B cell (primary cell): ENCODE measurements around the gene RGS3. TPM values are rescaled to one million over a fixed set of nuclear protein-coding genes. Genes with fewer than 3 reads are reported as not detected.

Experiments used
- ATAC-seq: fragments of 200-7000 bp; cut with Tn5 transposase; one replicate; pipeline ENCODE4 v1.10.0; 2021; ENCODE audit warnings: low read depth, mild to moderate bottlenecking, moderate number of reproducible peaks, moderate library complexity
- CTCF ChIA-PET: fragments of 350-600 bp; sonication (Branson Sonifier 250); formaldehyde crosslinking; loops from one replicate; lab custom pipeline; 2021; ENCODE audit warnings: antibody characterized with exemption, inconsistent platforms; lab: Charles Lee
- POLR2A ChIA-PET: fragments of 350-600 bp; sonication (Branson Sonifier 250); formaldehyde crosslinking; loops from one replicate; lab custom pipeline; 2021; ENCODE audit warnings: antibody characterized with exemption; lab: Charles Lee
- DNase-seq: peaks from one replicate; pipeline ENCODE4 v3.0.0; 2013
- H2AFZ ChIP-seq: 2 replicates; pipeline ENCODE4 v1.6.1; 2012; ENCODE audit warnings: mild to moderate bottlenecking, low read depth, low read length; ENCODE audit not compliant: insufficient read depth, poor library complexity, severe bottlenecking
- H3K27ac ChIP-seq, 2 donors: 1 replicate in 1 of 2; 2 replicates in 1 of 2; pipeline ENCODE4 v1.5.1; 2012 to 2013; ENCODE audit warnings: low read length in 2 of 2, mild to moderate bottlenecking in 2 of 2, moderate library complexity in 1 of 2
- H3K27me3 ChIP-seq, 4 experiments: fragments of 200-600 bp in 1 of 4; sonication (generic) in 1 of 4; replicated peaks in 1 of 4; 1 replicate in 2 of 4; 2 replicates in 2 of 4; pipeline versions ENCODE4 v1.6.1 to v1.7.0; 2013 to 2016; ENCODE audit warnings: low read length in 3 of 4, mild to moderate bottlenecking in 2 of 4, mixed read lengths in 1 of 4, moderate library complexity in 1 of 4; ENCODE audit not compliant: insufficient read depth in 4 of 4, control insufficient read depth in 3 of 4; ENCODE audit errors: control extremely low read depth in 1 of 4
- H3K36me3 ChIP-seq, 2 experiments: replicated peaks in 1 of 2; 1 replicate in 1 of 2; 2 replicates in 1 of 2; pipeline versions ENCODE4 v1.6.1 to v1.7.1; 2013; ENCODE audit warnings: low read length in 1 of 2; ENCODE audit not compliant: insufficient read depth in 2 of 2, control insufficient read depth in 1 of 2; ENCODE audit errors: control extremely low read depth in 1 of 2, extremely low read depth in 1 of 2
- H3K4me1 ChIP-seq, 2 donors: fragments of 200-600 bp in 1 of 2; sonication (generic) in 1 of 2; 1 replicate in 1 of 2; 2 replicates in 1 of 2; pipeline versions ENCODE4 v1.5.1 to v1.6.1; 2013 to 2017; ENCODE audit warnings: low read length in 2 of 2; ENCODE audit not compliant: control insufficient read depth in 2 of 2, insufficient read depth in 2 of 2
- H3K4me2 ChIP-seq: replicated peaks from 2 replicates; pipeline ENCODE3; 2012; ENCODE audit warnings: mild to moderate bottlenecking, low read depth, low read length; ENCODE audit not compliant: poor library complexity, severe bottlenecking
- H3K4me3 ChIP-seq, 5 experiments: fragments of 200-600 bp in 1 of 5; sonication (generic) in 1 of 5; 1 replicate in 3 of 5; 2 replicates in 2 of 5; pipeline versions ENCODE4 v1.5.1 to v1.7.0; 2011 to 2016; ENCODE audit warnings: low read length in 4 of 5, mild to moderate bottlenecking in 4 of 5, low read depth in 2 of 5, control low read depth in 1 of 5, moderate library complexity in 1 of 5; ENCODE audit not compliant: insufficient read depth in 1 of 5; ENCODE audit errors: control extremely low read depth in 1 of 5, extremely low read depth in 1 of 5
- H3K79me2 ChIP-seq: fragments of 200-600 bp; sonication (generic); one replicate; pipeline ENCODE4 v1.6.0; 2016; ENCODE audit warnings: low read length; ENCODE audit not compliant: control insufficient read depth, insufficient read depth
- H3K9ac ChIP-seq: fragments of 200-600 bp; sonication (generic); 2 replicates; pipeline ENCODE4 v1.6.1; 2017; ENCODE audit warnings: mild to moderate bottlenecking, low read length, moderate library complexity
- H3K9me3 ChIP-seq, 3 donors: one replicate each; pipeline versions ENCODE4 v1.6.1 to v1.7.1; 2013; ENCODE audit warnings: low read length in 2 of 3; ENCODE audit not compliant: control insufficient read depth in 2 of 3, insufficient read depth in 1 of 3; ENCODE audit errors: control extremely low read depth in 1 of 3
- H4K20me1 ChIP-seq: 2 replicates; pipeline ENCODE4 v1.6.0; 2012; ENCODE audit warnings: mild to moderate bottlenecking, low read length; ENCODE audit not compliant: insufficient read depth, control insufficient read depth, poor library complexity, severe bottlenecking
- H3K27ac Mint-ChIP-seq: one replicate; pipeline ENCODE4 v1.8.0; 2021; ENCODE audit warnings: mixed read lengths
- H3K27me3 Mint-ChIP-seq: one replicate; pipeline ENCODE4 v1.8.0; 2021; ENCODE audit warnings: mixed read lengths
- H3K4me1 Mint-ChIP-seq: one replicate; pipeline ENCODE4 v1.8.0; 2021; ENCODE audit warnings: mixed read lengths
- H3K4me3 Mint-ChIP-seq: one replicate; pipeline ENCODE4 v1.8.0; 2021; ENCODE audit warnings: mixed read lengths
- H3K9me3 Mint-ChIP-seq: one replicate; pipeline ENCODE4 v1.8.0; 2022; ENCODE audit warnings: mixed read lengths; ENCODE audit not compliant: insufficient read depth
- EZH2 ChIP-seq: IDR thresholded peaks from 2 replicates; pipeline ENCODE4 v1.6.1; 2012; ENCODE audit warnings: borderline replicate concordance, low read depth, mild to moderate bottlenecking, moderate library complexity, low read length; ENCODE audit not compliant: insufficient read depth, poor library complexity, severe bottlenecking
- WGBS: methylation state at CpG from one replicate; pipeline ENCODE4 v1.1.5; 2013; ENCODE audit warnings: missing lambda C conversion rate; ENCODE audit not compliant: insufficient coverage; 5-methylcytosine and 5-hydroxymethylcytosine counted together
- intact Hi-C: fragments of 100-400 bp; cut with micrococcal nuclease; formaldehyde crosslinking; loops from one replicate; pipeline ENCODE4 v1.10.0; 2022
- polyA plus RNA-seq: library from polyadenylated mRNA; depleted of rRNA; stranded (reverse); fragments of >200 nt; gene quantifications from 2 replicates; pipeline ENCODE4 v1.2.3, GENCODE V29; 2012
- total RNA-seq, 2 donors: library from RNA; stranded (reverse); fragments of 120-200 nt in 1 of 2; gene quantifications; 1 replicate in 1 of 2; 2 replicates in 1 of 2; pipeline versions ENCODE4 v1.2.3 to v1.2.4, GENCODE V29; 2013 to 2022
- TF ChIP-seq, protein P1 (sequence below): fragments of 200-600 bp; IDR thresholded peaks from one replicate; pipeline ENCODE4 v1.8.0; 2022; ENCODE audit warnings: antibody characterized with exemption, mild to moderate bottlenecking

Gene RGS3
- total and polyA plus RNA-seq, 2 donors (not counting 1 experiment from before 2014, with no cell fraction given): 12.0 to 15.6 TPM

DNA sequence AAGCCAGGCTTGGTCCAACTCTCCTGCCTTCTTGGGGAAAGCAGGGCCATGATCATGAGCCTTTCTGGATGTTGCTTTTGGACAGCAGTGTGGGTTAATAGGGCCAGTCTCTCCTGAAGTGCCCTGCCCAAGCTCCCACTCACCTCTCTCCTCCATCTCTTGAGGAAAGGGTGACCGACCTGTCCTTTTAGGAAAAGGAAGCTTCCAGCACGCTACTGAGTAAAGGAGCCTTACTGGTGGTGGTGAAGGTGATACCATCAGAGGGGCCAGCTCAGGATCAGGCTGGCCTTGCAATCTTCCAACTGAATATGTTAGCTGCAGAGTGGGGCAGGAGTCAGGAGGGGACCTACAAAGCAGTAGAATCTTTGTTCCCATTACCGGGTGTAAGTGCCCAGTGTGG, 2.2 kb upstream of the RGS3 start:
- no peaks in the 10 kb centered on the region for H3K9me3 Mint-ChIP-seq
- WGBS: 86% methylated on average over 2 of the region's 3 CpGs
- no peaks in the 10 kb centered on the region for H3K4me1 Mint-ChIP-seq
- H3K36me3 ChIP-seq: no peaks in the 10 kb centered on the region
- no peaks in the 10 kb centered on the region for H3K27me3 ChIP-seq
- no peak overlapping the region for H3K4me3 ChIP-seq
- DNase-seq (no peak), ATAC-seq (no peak)
- no peak overlapping the region for H2AFZ ChIP-seq
- ChIA-PET POLR2A (no interaction called here), CTCF (no interaction called here)
- H3K4me3 Mint-ChIP-seq: no peak overlapping the region
- intact Hi-C loops: no loop called here
- H3K27ac ChIP-seq: no peak overlapping the region
- no peaks in the 10 kb centered on the region for H3K4me1 ChIP-seq
- H3K79me2 ChIP-seq: no peaks in the 10 kb centered on the region
- H3K9me3 ChIP-seq: no peaks in the 10 kb centered on the region
- no peaks in the 10 kb centered on the region for H3K27me3 Mint-ChIP-seq
- no peak overlapping the region for H3K4me2 ChIP-seq
- no peak overlapping the region for H3K27ac Mint-ChIP-seq
- no peak overlapping the region for H3K9ac ChIP-seq
- no peak for TF ChIP-seq EZH2
- TF ChIP-seq, protein P1, sequence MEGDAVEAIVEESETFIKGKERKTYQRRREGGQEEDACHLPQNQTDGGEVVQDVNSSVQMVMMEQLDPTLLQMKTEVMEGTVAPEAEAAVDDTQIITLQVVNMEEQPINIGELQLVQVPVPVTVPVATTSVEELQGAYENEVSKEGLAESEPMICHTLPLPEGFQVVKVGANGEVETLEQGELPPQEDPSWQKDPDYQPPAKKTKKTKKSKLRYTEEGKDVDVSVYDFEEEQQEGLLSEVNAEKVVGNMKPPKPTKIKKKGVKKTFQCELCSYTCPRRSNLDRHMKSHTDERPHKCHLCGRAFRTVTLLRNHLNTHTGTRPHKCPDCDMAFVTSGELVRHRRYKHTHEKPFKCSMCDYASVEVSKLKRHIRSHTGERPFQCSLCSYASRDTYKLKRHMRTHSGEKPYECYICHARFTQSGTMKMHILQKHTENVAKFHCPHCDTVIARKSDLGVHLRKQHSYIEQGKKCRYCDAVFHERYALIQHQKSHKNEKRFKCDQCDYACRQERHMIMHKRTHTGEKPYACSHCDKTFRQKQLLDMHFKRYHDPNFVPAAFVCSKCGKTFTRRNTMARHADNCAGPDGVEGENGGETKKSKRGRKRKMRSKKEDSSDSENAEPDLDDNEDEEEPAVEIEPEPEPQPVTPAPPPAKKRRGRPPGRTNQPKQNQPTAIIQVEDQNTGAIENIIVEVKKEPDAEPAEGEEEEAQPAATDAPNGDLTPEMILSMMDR: no peak
- H4K20me1 ChIP-seq: no peaks in the 10 kb centered on the region

- no peak for ATAC-seq
- intact Hi-C loops: no loop called here
- Histone ChIP-seq H3K27me3 (no peaks in the 10 kb centered on the region), H3K9ac (no peak overlapping the region), H3K36me3 (no peaks in the 10 kb centered on the region), H2AFZ (no peak overlapping the region), H3K4me1 (no peaks in the 10 kb centered on the region), H3K4me2 (no peak overlapping the region), H4K20me1 (no peaks in the 10 kb centered on the region), H3K4me3 (no peak overlapping the region), H3K27ac (no peak overlapping the region), H3K9me3 (no peaks in the 10 kb centered on the region), H3K79me2 (no peaks in the 10 kb centered on the region)
- ChIA-PET CTCF (no interaction called here), POLR2A (no interaction called here)
- WGBS: 94% methylated on average over 4 of the region's 4 CpGs
- TF ChIP-seq, protein P1: no peak
- TF ChIP-seq EZH2: no peak
- no peaks in the 10 kb centered on the region for H3K27me3 Mint-ChIP-seq
- no peaks in the 10 kb centered on the region for H3K4me1 Mint-ChIP-seq
- no peak overlapping the region for H3K27ac Mint-ChIP-seq
- no peaks in the 10 kb centered on the region for H3K9me3 Mint-ChIP-seq
- DNase-seq: no peak
- H3K4me3 Mint-ChIP-seq: no peak overlapping the region
Measured at GRCh38 chr9:113461943-113462342, 1.6 kb upstream of the RGS3 start.
